OCI-LY7 (cell line): Measurements from ENCODE around the gene MXRA8.

Experiments
- CTCF ChIP-seq: fragments of 200-600 bp; sonication (generic); conservative IDR thresholded peaks from 2 replicates; pipeline ENCODE4 v1.5.1; 2014; ENCODE audit warnings: mild to moderate bottlenecking, antibody characterized with exemption, low read length, moderate library complexity, mixed read lengths
- EZH2phosphoT487 ChIP-seq: fragments of 200-600 bp; sonication (generic); IDR thresholded peaks from 2 replicates; pipeline ENCODE4 v1.6.1; 2018; ENCODE audit warnings: low read depth, borderline replicate concordance, mild to moderate bottlenecking, mixed run types, antibody characterized with exemption, low read length, moderate library complexity, mixed read lengths

GRCh38 chr1:1407636-1408318 is 49.4 kb upstream of the MXRA8 start:
- TF ChIP-seq CTCF, result no peak
- no peak for TF ChIP-seq EZH2phosphoT487
